Measurements from ENCODE around the gene LRRC3.
"Not testable (repeated sequence)": the region's sequence is repeated elsewhere in the genome, so short reads cannot be mapped to it uniquely, and the experiment has no call there.

LRRC3 gene

DNA sequence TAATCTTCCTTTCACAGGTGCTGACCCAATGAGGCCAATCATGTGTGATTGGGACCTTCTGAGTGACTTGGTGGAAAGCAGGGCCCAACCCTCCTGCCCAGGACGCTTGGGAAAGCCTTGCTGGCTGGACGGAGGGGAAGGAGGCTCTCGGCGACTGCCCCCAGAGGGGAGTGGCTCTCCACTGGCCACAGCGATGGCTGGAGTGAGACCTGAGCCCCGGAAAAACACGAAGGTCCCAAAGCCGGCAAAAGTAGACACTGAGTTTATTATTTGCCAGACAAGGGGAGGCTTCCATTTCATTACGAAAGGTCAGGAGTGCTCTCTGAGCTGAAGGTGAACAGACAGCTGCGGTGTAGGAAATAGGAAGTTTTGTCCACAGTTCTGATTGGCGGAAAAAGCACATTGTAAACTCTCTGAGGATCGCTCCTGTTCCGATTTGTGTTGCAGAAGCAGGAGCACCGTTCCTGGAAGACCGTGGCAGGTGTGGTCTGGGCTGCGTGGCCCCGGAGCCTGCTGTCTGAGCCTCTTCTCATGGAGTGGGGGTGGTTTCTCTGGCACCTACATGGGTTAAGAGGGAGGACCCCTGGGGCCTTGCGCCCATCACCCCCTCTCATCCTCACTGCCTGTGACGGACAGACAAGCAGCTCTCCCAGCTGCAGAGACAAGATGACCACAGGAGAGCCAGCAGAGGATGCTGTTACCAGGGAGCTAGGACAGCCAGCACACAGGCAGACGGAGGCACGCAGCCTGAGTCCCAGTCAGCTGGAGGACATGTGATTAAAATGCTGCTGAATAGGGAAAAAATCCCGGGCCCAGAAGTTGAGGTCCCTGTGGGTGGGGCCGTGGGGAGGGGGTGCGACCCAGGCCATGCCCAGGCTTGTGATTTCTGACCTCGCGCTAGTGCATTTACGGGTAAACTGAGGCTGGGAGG, 43.2 kb downstream of the LRRC3 start:
- no peak for DNase-seq (ENCODE audit: low read depth)

GRCh38 chr21:44499211-44499560, 43.9 kb downstream of the LRRC3 start:
- no peak for DNase-seq (ENCODE audit: low read depth)

DNA sequence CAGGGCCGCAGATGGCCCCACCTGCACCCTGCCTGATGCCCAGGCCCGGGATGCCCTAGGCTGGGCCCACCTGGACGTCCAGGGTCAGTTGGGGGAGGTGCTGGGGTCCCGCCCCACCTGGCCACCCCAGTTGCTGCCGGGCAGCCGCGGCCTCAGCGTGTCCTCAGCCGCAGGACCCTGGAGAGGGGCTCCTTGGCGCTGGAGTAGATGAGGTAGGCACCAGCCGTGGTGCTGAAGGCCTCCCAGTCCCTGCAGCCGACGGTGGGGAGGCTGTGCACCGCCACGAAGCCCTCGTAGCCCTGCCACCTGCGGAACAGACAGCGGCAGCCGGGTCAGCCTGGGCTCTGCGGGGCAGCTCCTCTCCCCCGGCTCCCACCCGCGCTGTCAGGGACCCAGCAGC, 44.3 kb downstream of the LRRC3 start:
- DNase-seq (ENCODE audit: low read depth): no peak

DNA sequence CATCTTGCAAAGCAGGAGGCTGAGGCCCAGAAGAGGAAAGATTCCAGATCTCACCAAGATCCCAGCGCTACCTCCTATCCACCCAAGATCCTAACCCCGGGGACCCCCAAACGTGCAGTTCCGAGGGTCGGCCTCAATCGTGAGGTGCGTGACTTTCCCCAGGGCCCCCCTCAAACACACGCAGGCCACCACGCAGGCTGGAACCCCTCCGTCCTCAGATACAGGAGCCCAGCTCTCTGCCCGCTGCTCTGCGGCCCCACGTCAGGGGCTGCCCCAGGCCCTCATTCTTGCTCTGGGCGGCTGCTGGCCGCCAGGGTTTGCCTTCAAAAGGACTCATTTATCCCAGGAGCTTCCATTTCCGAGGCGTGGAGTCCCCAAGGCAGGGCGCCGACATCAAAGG, 44.8 kb downstream of the LRRC3 start:
- no peak for DNase-seq (ENCODE audit: low read depth)

GRCh38 chr21:44502171-44502958, 47.1 kb downstream of the LRRC3 start:
- no peak for DNase-seq (ENCODE audit: low read depth)

- DNase-seq (ENCODE audit: low read depth): not testable (repeated sequence)
These were observed 47.9 kb downstream of the LRRC3 start for GRCh38 chr21:44503006-44503889.

DNA sequence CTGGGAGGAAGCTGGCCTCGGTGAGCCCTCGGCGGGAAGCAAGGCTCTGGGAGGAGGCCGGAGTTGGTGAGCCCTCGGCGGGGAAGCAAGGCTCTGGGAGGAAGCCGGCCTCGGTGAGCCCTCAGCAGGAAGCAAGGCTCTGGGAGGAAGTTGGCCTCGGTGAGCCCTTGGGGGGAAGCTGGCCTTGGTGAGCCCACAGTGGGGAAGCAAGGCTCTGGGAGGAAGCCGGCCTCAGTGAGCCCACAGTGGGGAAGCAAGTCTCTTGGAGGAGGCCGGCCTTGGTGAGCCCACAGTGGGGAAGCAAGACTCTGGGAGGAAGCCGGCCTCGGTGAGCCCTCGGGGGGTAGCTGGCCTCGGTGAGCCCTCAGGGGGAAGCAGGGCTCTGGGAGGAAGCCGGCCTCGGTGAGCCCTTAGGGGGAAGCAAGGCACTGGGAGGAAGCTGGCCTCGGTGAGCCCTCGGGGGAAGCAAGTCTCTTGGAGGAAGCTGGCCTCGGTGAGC, 48.6 kb downstream of the LRRC3 start:
- DNase-seq (ENCODE audit: low read depth): no peak

- DNase-seq (ENCODE audit: low read depth): no peak
These were observed 50.5 kb downstream of the LRRC3 start for GRCh38 chr21:44505673-44506278.

- no peak for DNase-seq (ENCODE audit: low read depth)
These were observed 51.3 kb downstream of the LRRC3 start for GRCh38 chr21:44506279-44507255.

DNA sequence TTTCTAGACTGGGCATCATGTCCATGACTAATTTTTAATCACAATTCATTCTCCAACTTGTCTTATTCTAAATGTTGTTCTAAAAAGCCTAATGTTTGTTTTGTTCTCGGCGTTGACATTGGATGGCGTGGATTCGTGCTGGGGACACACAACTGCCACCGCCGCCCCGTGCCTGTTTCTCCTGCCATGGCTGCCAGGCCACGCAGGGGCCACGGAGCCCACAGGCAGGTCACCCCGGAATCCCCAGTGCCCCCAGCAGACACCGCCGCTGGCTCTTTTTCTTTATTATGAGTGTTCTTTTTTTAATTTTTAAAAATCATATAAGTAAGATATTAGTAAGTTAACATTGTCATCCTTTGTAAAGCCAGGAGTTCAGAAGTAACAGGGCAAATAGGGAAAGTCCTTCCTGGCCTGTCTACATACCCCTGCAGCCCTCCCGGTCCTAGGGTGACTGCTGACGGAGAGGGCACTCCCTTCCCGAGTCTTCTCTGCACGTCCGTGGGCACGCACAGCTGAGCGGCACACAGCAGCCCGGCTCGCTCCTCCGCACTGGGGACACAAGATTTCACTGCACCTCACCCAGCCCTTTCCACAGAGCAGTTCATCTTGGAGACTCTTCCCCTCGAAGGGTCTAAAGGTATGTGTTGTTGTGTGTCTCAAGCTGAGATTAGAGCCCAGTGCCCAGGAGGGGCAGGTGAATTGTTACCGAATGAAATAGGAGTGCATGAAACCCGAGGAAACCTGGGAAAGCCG, 52.5 kb downstream of the LRRC3 start:
- no peak for DNase-seq (ENCODE audit: low read depth)

DNA sequence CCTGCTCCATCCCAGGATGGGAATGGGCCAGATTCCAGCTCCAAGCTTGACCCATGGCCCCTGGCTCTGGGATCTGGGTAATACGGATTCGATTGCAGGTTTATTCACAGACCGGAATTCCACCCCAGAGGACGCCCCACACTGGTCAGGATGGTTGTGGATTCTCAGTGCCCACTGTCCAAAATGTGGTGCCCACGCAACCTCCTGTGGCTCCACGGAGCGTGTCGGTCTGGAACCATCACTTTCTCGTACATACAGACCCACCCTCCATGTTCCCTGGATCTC, 53.1 kb downstream of the LRRC3 start:
- DNase-seq (ENCODE audit: low read depth): no peak

- DNase-seq (ENCODE audit: low read depth): no peak
These were observed 53.6 kb downstream of the LRRC3 start for GRCh38 chr21:44508711-44509445.

DNA sequence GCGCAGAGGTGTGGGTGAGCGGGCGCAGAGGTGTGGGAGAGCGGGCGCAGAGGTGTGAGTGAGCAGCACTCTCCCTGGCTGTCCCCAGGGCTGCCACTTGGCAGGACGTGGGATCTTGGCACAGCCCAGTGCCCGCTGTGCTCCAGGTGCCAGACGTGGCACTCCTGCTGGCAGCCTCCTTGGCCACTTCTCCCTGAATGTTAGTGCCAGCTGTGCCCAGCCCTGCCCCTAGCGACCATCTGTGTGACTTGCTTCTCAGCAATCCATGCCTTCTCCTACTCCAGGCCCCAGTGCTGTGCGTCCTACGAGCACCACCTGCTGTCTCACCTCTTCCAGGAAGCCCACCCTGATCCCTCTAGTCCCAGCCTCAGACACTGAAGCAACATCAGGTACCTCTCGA, 54.2 kb downstream of the LRRC3 start:
- DNase-seq (ENCODE audit: low read depth): no peak

GRCh38 chr21:44510109-44510507, 54.8 kb downstream of the LRRC3 start:
- DNase-seq (ENCODE audit: low read depth): no peak

DNA sequence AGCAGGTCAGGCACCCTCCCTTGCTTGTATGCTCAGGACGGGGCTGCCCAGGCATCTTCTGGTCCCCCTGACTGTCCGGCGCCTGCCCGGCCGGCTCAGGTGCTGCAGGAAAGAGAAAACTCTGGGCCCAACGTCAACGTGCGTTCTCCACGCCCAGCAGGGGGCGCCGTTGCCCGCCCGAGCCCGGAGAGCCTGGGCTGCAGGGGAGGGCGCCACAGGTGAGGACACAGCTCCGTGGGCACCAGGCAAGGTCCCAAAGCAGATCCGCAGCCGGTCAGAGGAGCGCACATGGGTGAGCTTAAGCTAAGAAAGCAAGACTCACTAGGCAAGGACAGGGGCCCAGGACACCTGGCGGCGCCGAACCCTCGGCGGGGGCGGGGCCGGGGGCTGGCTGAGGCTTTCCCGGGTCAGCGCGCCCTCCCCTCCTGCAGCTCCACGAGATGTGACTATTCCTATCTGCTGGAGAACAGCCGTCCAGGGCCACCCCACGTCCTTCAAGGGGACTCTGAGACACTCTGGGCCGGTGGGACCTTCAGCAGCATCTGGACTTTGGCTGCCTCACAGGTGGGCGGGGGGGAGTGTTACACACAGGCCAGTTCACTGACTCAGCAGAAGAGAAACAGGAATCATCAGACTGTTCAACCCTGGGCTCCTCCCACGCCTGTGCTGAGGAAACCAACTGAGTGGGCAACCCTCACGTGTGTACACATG, 55.4 kb downstream of the LRRC3 start:
- no peak for DNase-seq (ENCODE audit: low read depth)

GRCh38 chr21:44511219-44511937, 56.1 kb downstream of the LRRC3 start:
- no peak for DNase-seq (ENCODE audit: low read depth)

All from fibroblast of the conjunctiva (primary cell).